OCI-LY1 (cell line): ENCODE results near the gene IFI16.
A peak's percentile ranks its signal among the peaks of the same experiment; 100 is the strongest.

Experiments
- H2AFZ ChIP-seq: fragments of 200-600 bp; sonication (generic), shearing (Covaris generic); 2 replicates; pipeline ENCODE4 v1.6.0; 2014; ENCODE audit warnings: antibody characterized with exemption, mild to moderate bottlenecking, low read length
- H3F3A ChIP-seq: fragments of 200-600 bp; sonication (generic), shearing (Covaris generic); 2 replicates; pipeline ENCODE4 v1.6.0; 2014; ENCODE audit warnings: mild to moderate bottlenecking, antibody characterized with exemption, low read length, moderate library complexity; ENCODE audit not compliant: insufficient read depth
- H3K27ac ChIP-seq: fragments of 200-600 bp; sonication (generic); 2 replicates; pipeline ENCODE4 v1.5.1; 2014; ENCODE audit warnings: low read length, mixed run types, mild to moderate bottlenecking, low read depth; ENCODE audit not compliant: poor library complexity, severe bottlenecking
- H3K27me3 ChIP-seq: fragments of 200-600 bp; sonication (generic); 2 replicates; pipeline ENCODE4 v1.6.0; 2014; ENCODE audit warnings: antibody characterized with exemption, mild to moderate bottlenecking, low read length, moderate library complexity; ENCODE audit not compliant: insufficient read depth
- H3K36me3 ChIP-seq: fragments of 200-600 bp; sonication (generic); 2 replicates; pipeline ENCODE4 v1.6.1; 2014; ENCODE audit warnings: mild to moderate bottlenecking, antibody characterized with exemption, low read length, moderate library complexity, mixed read lengths; ENCODE audit not compliant: insufficient read depth
- H3K4me1 ChIP-seq: fragments of 200-600 bp; sonication (generic); 2 replicates; pipeline ENCODE4 v1.5.1; 2014; ENCODE audit warnings: mild to moderate bottlenecking, low read length, moderate library complexity; ENCODE audit not compliant: insufficient read depth, severe bottlenecking
- H3K4me2 ChIP-seq: fragments of 200-600 bp; sonication (generic), shearing (Covaris generic); 2 replicates; pipeline ENCODE4 v1.6.1; 2014; ENCODE audit warnings: low read length
- H3K4me3 ChIP-seq: fragments of 200-600 bp; sonication (generic); 2 replicates; pipeline ENCODE4 v1.5.1; 2014; ENCODE audit warnings: low read length, low read depth, mild to moderate bottlenecking, mixed read lengths; ENCODE audit not compliant: poor library complexity, severe bottlenecking
- H3K79me2 ChIP-seq: fragments of 200-600 bp; shearing (Covaris generic); 2 replicates; pipeline ENCODE4 v1.6.1; 2016; ENCODE audit warnings: mixed run types, low read length, mixed read lengths; ENCODE audit not compliant: insufficient read depth
- H3K9ac ChIP-seq: fragments of 200-600 bp; sonication (generic), shearing (Covaris generic); 2 replicates; pipeline ENCODE4 v1.6.1; 2014; ENCODE audit warnings: mild to moderate bottlenecking, low read length, mixed read lengths
- H3K9me2 ChIP-seq: fragments of 200-600 bp; sonication (generic), shearing (Covaris generic); 2 replicates; pipeline ENCODE4 v1.6.1; 2014; ENCODE audit warnings: low read depth, mild to moderate bottlenecking, low read length, mixed read lengths
- H3K9me3 ChIP-seq: fragments of 200-600 bp; shearing (Covaris generic); 2 replicates; pipeline ENCODE4 v1.6.1; 2014; ENCODE audit warnings: low read length, mixed read lengths
- H4K20me1 ChIP-seq: fragments of 200-600 bp; sonication (generic), shearing (Covaris generic); 2 replicates; pipeline ENCODE4 v1.6.0; 2016; ENCODE audit warnings: mild to moderate bottlenecking, low read length; ENCODE audit not compliant: insufficient read depth
- CTCF ChIP-seq: fragments of 200-600 bp; sonication (generic), shearing (Covaris generic); IDR thresholded peaks from 2 replicates; pipeline ENCODE4 v1.5.1; 2017; ENCODE audit warnings: mild to moderate bottlenecking, antibody characterized with exemption, low read length, moderate library complexity, mixed read lengths
- EZH2 ChIP-seq: fragments of 200-600 bp; sonication (generic), shearing (Covaris generic); IDR thresholded peaks from 2 replicates; pipeline ENCODE4 v1.8.0; 2017; ENCODE audit warnings: borderline replicate concordance, mixed run types, mild to moderate bottlenecking, antibody characterized with exemption, low read length, moderate library complexity, mixed read lengths

Gene IFI16

DNA sequence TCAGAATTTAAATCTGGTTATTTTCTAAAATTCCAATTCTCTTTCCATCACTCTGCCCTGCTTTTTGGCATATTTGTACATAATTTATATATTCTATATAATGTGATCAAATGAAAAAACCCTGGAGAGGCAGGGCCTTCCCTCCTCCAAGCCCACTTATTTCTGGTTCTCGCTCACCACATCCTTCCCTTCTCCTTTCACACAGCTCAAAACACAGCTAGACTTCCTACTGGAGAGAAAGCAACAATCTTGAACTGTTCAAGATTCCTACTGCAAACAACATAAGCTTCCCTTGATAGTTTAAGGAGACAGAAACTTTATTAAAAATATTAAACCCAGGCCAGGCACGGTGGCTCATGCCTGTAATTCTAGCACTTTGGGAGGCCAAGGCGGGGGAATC, 74.4 kb downstream of the IFI16 start:
- Histone ChIP-seq H3K9me3 (no peaks in the 10 kb centered on the region), H3K36me3 (no peaks in the 10 kb centered on the region), H4K20me1 (no peaks in the 10 kb centered on the region), H3K4me2 (no peak overlapping the region), H3K4me1 (peaks cover 13% of the 10 kb centered on the region), H3K27ac (no peak overlapping the region), H3K27me3 (no peaks in the 10 kb centered on the region), H3K79me2 (no peaks in the 10 kb centered on the region), H3F3A (no peaks in the 10 kb centered on the region), H3K9ac (no peak overlapping the region), H2AFZ (no peak overlapping the region), H3K9me2 (no peaks in the 10 kb centered on the region), H3K4me3 (no peak overlapping the region)
- TF ChIP-seq EZH2 (no peak), CTCF (no peak)

DNA sequence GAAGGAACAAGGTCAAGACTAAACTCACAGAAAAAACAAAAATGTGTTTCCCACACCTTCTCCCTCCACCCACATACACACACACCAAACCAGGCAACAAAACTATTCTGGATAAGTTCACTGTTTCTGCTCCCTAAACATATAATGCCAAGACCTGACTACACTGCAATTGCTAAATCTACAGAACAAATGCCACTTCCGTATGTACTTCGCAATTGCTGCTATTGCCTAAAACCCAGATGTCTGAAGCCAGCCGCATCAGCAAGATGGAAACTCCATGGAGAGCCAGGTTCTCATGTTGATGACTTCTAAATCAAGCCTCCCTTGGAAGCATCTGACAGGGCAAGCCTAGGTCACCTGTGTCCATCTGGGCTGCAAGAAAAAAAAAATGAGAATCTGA, 75.2 kb downstream of the IFI16 start:
- Histone ChIP-seq H3K36me3 (no peaks in the 10 kb centered on the region), H3K27me3 (no peaks in the 10 kb centered on the region), H2AFZ (no peak overlapping the region), H3K4me3 (no peak overlapping the region), H3F3A (no peaks in the 10 kb centered on the region), H3K27ac (no peak overlapping the region), H3K9me2 (no peaks in the 10 kb centered on the region), H3K4me1 (peaks cover 13% of the 10 kb centered on the region), H3K9me3 (no peaks in the 10 kb centered on the region), H3K79me2 (no peaks in the 10 kb centered on the region), H3K9ac (no peak overlapping the region), H4K20me1 (no peaks in the 10 kb centered on the region), H3K4me2 (no peak overlapping the region)
- TF ChIP-seq EZH2 (no peak), CTCF (no peak)

DNA sequence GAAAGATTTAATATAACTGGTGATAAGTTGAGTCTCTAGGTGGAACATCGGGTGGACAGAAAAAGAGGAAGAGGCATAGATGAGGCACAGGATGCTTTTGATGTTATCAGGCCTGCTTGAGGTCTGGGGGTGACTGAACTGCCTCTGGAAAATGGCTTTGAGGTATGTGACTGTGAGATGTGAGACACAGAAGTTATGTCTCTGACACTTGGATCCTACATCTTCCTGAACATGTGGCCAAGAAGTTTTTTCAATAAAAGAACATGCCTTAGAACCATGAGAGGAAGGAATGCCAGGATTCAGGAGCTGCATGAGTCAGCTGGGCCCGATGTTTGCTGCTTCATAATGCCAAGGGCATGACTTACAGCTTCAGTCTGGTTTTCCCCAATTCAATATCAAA, 78.3 kb downstream of the IFI16 start:
- H3F3A ChIP-seq, result no peaks in the 10 kb centered on the region
- H2AFZ ChIP-seq, result no peak overlapping the region
- no peak overlapping the region for H3K27ac ChIP-seq
- peaks cover 13% of the 10 kb centered on the region for H3K4me1 ChIP-seq
- no peaks in the 10 kb centered on the region for H3K9me3 ChIP-seq
- no peak overlapping the region for H3K4me3 ChIP-seq
- H3K9ac ChIP-seq, result no peak overlapping the region
- no peak overlapping the region for H3K4me2 ChIP-seq
- no peaks in the 10 kb centered on the region for H3K36me3 ChIP-seq
- no peaks in the 10 kb centered on the region for H4K20me1 ChIP-seq
- no peaks in the 10 kb centered on the region for H3K27me3 ChIP-seq
- no peak for TF ChIP-seq EZH2
- 0 out of 2 replicates have a peak, but pooled peaks have one; percentile 5 for TF ChIP-seq CTCF
- no peaks in the 10 kb centered on the region for H3K79me2 ChIP-seq
- H3K9me2 ChIP-seq, result no peaks in the 10 kb centered on the region
